H9 (cell line): Measurements from ENCODE around the gene ATRNL1. TPM values are rescaled to one million over a fixed set of nuclear protein-coding genes. Genes with fewer than 3 reads are reported as not detected.

ENCODE experiments used
- DNase-seq: peaks from one replicate; pipeline ENCODE4 v3.0.0-alpha.2; 2017
- H2AFZ ChIP-seq: one replicate; pipeline ENCODE4 v1.6.1; 2013; ENCODE audit warnings: mild to moderate bottlenecking, low read length, control low read depth, moderate library complexity
- H2AK5ac ChIP-seq: 2 replicates; pipeline ENCODE4 v1.6.1; 2013; ENCODE audit warnings: low read length, control low read depth, mixed read lengths; ENCODE audit not compliant: insufficient read length
- H2BK120ac ChIP-seq: one replicate; pipeline ENCODE4 v1.6.1; 2013; ENCODE audit warnings: low read depth, mild to moderate bottlenecking, low read length, control low read depth, inconsistent platforms; ENCODE audit not compliant: poor library complexity, severe bottlenecking
- H2BK12ac ChIP-seq: 2 replicates; pipeline ENCODE4 v1.6.1; 2013; ENCODE audit warnings: low read length, control low read depth, mixed read lengths, low read depth; ENCODE audit not compliant: insufficient read length
- H2BK15ac ChIP-seq: 2 replicates; pipeline ENCODE4 v1.6.1; 2013; ENCODE audit warnings: low read depth, low read length, control low read depth
- H2BK20ac ChIP-seq: one replicate; pipeline ENCODE4 v1.6.1; 2013; ENCODE audit warnings: low read depth, mild to moderate bottlenecking, low read length, control low read depth, inconsistent platforms; ENCODE audit not compliant: poor library complexity, severe bottlenecking
- H2BK5ac ChIP-seq: 2 replicates; pipeline ENCODE4 v1.6.1; 2013; ENCODE audit warnings: low read length, control low read depth, mixed read lengths; ENCODE audit not compliant: insufficient read length
- H3K14ac ChIP-seq: 2 replicates; pipeline ENCODE4 v1.6.1; 2013; ENCODE audit warnings: low read length, control low read depth; ENCODE audit not compliant: insufficient read depth
- H3K18ac ChIP-seq: 2 replicates; pipeline ENCODE4 v1.6.1; 2013; ENCODE audit warnings: low read depth, mild to moderate bottlenecking, mixed read lengths, low read length, control low read depth; ENCODE audit not compliant: insufficient read length
- H3K23ac ChIP-seq: 2 replicates; pipeline ENCODE4 v1.6.1; 2013; ENCODE audit warnings: low read length, control low read depth, mixed read lengths, low read depth; ENCODE audit not compliant: insufficient read length
- H3K23me2 ChIP-seq: 2 replicates; pipeline ENCODE4 v1.6.1; 2013; ENCODE audit warnings: low read depth, mild to moderate bottlenecking, mixed read lengths, low read length, control low read depth; ENCODE audit not compliant: insufficient read length, poor library complexity, severe bottlenecking
- H3K27ac ChIP-seq: 2 replicates; pipeline ENCODE4 v1.5.1; 2013; ENCODE audit warnings: low read length, control low read depth, mixed read lengths, low read depth; ENCODE audit not compliant: insufficient read length
- H3K27me3 ChIP-seq: 2 replicates; pipeline ENCODE4 v1.6.1; 2013; ENCODE audit warnings: low read length, control low read depth, inconsistent platforms; ENCODE audit not compliant: insufficient read depth
- H3K4ac ChIP-seq: 2 replicates; pipeline ENCODE4 v1.6.1; 2013; ENCODE audit warnings: low read depth, mild to moderate bottlenecking, control low read depth, inconsistent platforms, low read length, moderate library complexity
- H3K4me1 ChIP-seq: 2 replicates; pipeline ENCODE4 v1.6.1; 2013; ENCODE audit warnings: low read length, control low read depth, inconsistent platforms; ENCODE audit not compliant: insufficient read depth
- H3K4me2 ChIP-seq: 2 replicates; pipeline ENCODE4 v1.6.1; 2013; ENCODE audit warnings: low read length, control low read depth, mixed read lengths; ENCODE audit not compliant: insufficient read length, insufficient read depth
- H3K56ac ChIP-seq: 2 replicates; pipeline ENCODE4 v1.6.1; 2013; ENCODE audit warnings: low read depth, mild to moderate bottlenecking, mixed read lengths, low read length, control low read depth; ENCODE audit not compliant: insufficient read length
- H3K79me1 ChIP-seq: 2 replicates; pipeline ENCODE4 v1.6.1; 2013; ENCODE audit warnings: low read depth, mild to moderate bottlenecking, moderate library complexity, low read length, control low read depth, inconsistent platforms; ENCODE audit not compliant: insufficient read depth, poor library complexity, severe bottlenecking
- H3K79me2 ChIP-seq: 2 replicates; pipeline ENCODE4 v1.6.1; 2013; ENCODE audit warnings: low read length, control low read depth, inconsistent platforms; ENCODE audit not compliant: insufficient read depth
- H3K9ac ChIP-seq: 2 replicates; pipeline ENCODE4 v1.6.1; 2013; ENCODE audit warnings: low read length, control low read depth, mixed read lengths; ENCODE audit not compliant: insufficient read length; ENCODE audit errors: extremely low read depth
- H3K9me3 ChIP-seq: one replicate; pipeline ENCODE4 v1.6.1; 2013; ENCODE audit warnings: low read depth, low read length, inconsistent platforms; ENCODE audit not compliant: control insufficient read depth
- H3T11ph ChIP-seq: one replicate; pipeline ENCODE4 v1.6.1; 2013; ENCODE audit warnings: mild to moderate bottlenecking, low read length, control low read depth, inconsistent platforms
- H4K20me1 ChIP-seq: one replicate; pipeline ENCODE4 v1.6.1; 2013; ENCODE audit not compliant: control insufficient read depth, insufficient read length, insufficient read depth
- H4K5ac ChIP-seq: 2 replicates; pipeline ENCODE4 v1.6.1; 2013; ENCODE audit warnings: low read depth, mild to moderate bottlenecking, mixed read lengths, low read length, control low read depth; ENCODE audit not compliant: insufficient read length
- H4K8ac ChIP-seq: replicated peaks from 2 replicates; pipeline ENCODE4 v1.6.1; 2013; ENCODE audit warnings: low read length, control low read depth, mixed read lengths, low read depth; ENCODE audit not compliant: insufficient read length
- H4K91ac ChIP-seq: 2 replicates; pipeline ENCODE4 v1.6.1; 2013; ENCODE audit warnings: low read depth, mild to moderate bottlenecking, moderate library complexity, mixed read lengths, low read length, control low read depth; ENCODE audit not compliant: insufficient read length
- H3K27ac Mint-ChIP-seq, 3 experiments: 2 replicates in 2 of 3; 3 replicates in 1 of 3; pipeline ENCODE4 v1.8.0; 2020 to 2021; ENCODE audit warnings: mixed read lengths in 3 of 3, mild to moderate bottlenecking in 1 of 3, moderate library complexity in 1 of 3
- H3K27me3 Mint-ChIP-seq: 2 replicates; pipeline ENCODE4 v1.8.0; 2021; ENCODE audit warnings: low read depth, mild to moderate bottlenecking, moderate library complexity, mixed read lengths
- H3K36me3 Mint-ChIP-seq, 3 experiments: 2 replicates in 2 of 3; 3 replicates in 1 of 3; pipeline ENCODE4 v1.8.0; 2020 to 2021; ENCODE audit warnings: low read depth in 3 of 3, mixed read lengths in 3 of 3; ENCODE audit not compliant: insufficient read depth in 1 of 3
- H3K4me1 Mint-ChIP-seq, 2 experiments: 2 replicates each; pipeline ENCODE4 v1.8.0; 2020; ENCODE audit warnings: mixed read lengths in 2 of 2
- H3K4me3 Mint-ChIP-seq, 2 experiments: 2 replicates in 1 of 2; 3 replicates in 1 of 2; pipeline ENCODE4 v1.8.0; 2020 to 2021; ENCODE audit warnings: mild to moderate bottlenecking in 2 of 2, mixed read lengths in 2 of 2, moderate library complexity in 1 of 2
- H3K9me3 Mint-ChIP-seq, 2 experiments: 2 replicates in 1 of 2; 3 replicates in 1 of 2; pipeline ENCODE4 v1.8.0; 2020; ENCODE audit warnings: mild to moderate bottlenecking in 2 of 2, mixed read lengths in 2 of 2, moderate library complexity in 1 of 2
- CTCF ChIP-seq: fragments of 200-600 bp; sonication (generic); conservative IDR thresholded peaks from 3 replicates; pipeline ENCODE4 v1.8.0; 2021; ENCODE audit warnings: antibody characterized with exemption, mild to moderate bottlenecking
- WGBS: extraction: QIAGEN DNeasy Blood & Tissue Kit; methylation state at CpG from one replicate; pipeline ENCODE4 v1.1.7; 2013; ENCODE audit warnings: missing lambda C conversion rate, low lambda C conversion rate, mixed read lengths; ENCODE audit not compliant: insufficient read length; ENCODE audit errors: extremely low coverage; 5-methylcytosine and 5-hydroxymethylcytosine counted together
- total RNA-seq: library from RNA; stranded (reverse); gene quantifications from 2 replicates; pipeline ENCODE4 v1.2.1, GENCODE V29; 2021

The ATRNL1 gene
- total RNA-seq, 1 experiment from 2014 or later, result 9.2 TPM

GRCh38 chr10:115871855-115872254 lies 778.7 kb downstream of the ATRNL1 start:
- no peak overlapping the region for H3K4me2 ChIP-seq
- H3K4me3 Mint-ChIP-seq, result no peak overlapping the region
- no peaks in the 10 kb centered on the region for H3K79me2 ChIP-seq
- no peak for TF ChIP-seq CTCF
- H2BK15ac ChIP-seq, result no peak overlapping the region
- H3K4me1 ChIP-seq, result no peaks in the 10 kb centered on the region
- H4K8ac ChIP-seq, result no peak overlapping the region
- no peaks in the 10 kb centered on the region for H3K79me1 ChIP-seq
- no peak overlapping the region for H4K5ac ChIP-seq
- no peak overlapping the region for H3T11ph ChIP-seq
- no peaks in the 10 kb centered on the region for H3K27me3 Mint-ChIP-seq
- no peak overlapping the region for H3K27ac ChIP-seq
- H3K9ac ChIP-seq, result no peak overlapping the region
- H3K36me3 Mint-ChIP-seq, result no peaks in the 10 kb centered on the region
- peaks cover 3 to 4% of the 10 kb centered on the region in 2 experiments; a peak in 2 of 4 replicates for H3K4me1 Mint-ChIP-seq
- H3K27ac Mint-ChIP-seq, result no peak overlapping the region
- no peak overlapping the region for H2BK5ac ChIP-seq
- H3K23me2 ChIP-seq, result no peaks in the 10 kb centered on the region
- H3K56ac ChIP-seq, result no peak overlapping the region
- no peak overlapping the region for H3K18ac ChIP-seq
- no CpG with 5 or more reads among the region's 1 CpG for WGBS
- no peaks in the 10 kb centered on the region for H3K9me3 ChIP-seq
- DNase-seq, result no peak
- no peak overlapping the region for H4K91ac ChIP-seq
- H3K23ac ChIP-seq, result no peak overlapping the region
- no peaks in the 10 kb centered on the region for H4K20me1 ChIP-seq
- no peak overlapping the region for H2BK120ac ChIP-seq
- H3K27me3 ChIP-seq, result no peaks in the 10 kb centered on the region
- no peak overlapping the region for H2BK12ac ChIP-seq
- H3K9me3 Mint-ChIP-seq, result no peaks in the 10 kb centered on the region
- no peak overlapping the region for H2BK20ac ChIP-seq
- H3K4ac ChIP-seq, result no peak overlapping the region
- H3K14ac ChIP-seq, result no peak overlapping the region
- no peak overlapping the region for H2AK5ac ChIP-seq
- no peak overlapping the region for H2AFZ ChIP-seq
